Thymus (tissue), 11 donors: Measurements from ENCODE around the gene MAPRE3. TPM values are rescaled to one million over a fixed set of nuclear protein-coding genes. Genes with fewer than 3 reads are reported as not detected.
A peak's percentile ranks its signal among the peaks of the same experiment; 100 is the strongest.

ENCODE experiments used
- DNase-seq, 9 donors: peaks; one replicate each; pipeline ENCODE4 v3.0.0-alpha.2; 2013; ENCODE audit warnings: low spot score in 9 of 9, low read depth in 6 of 9, missing footprints in 1 of 9
- H3K27ac ChIP-seq, 2 donors: one replicate each; pipeline ENCODE4 v1.5.1; 2013; ENCODE audit warnings: control low read depth in 1 of 2, low read depth in 1 of 2, low read length in 1 of 2, mild to moderate bottlenecking in 1 of 2, moderate library complexity in 1 of 2
- H3K27me3 ChIP-seq, 2 donors: one replicate each; pipeline ENCODE4 v1.5.1; 2013; ENCODE audit warnings: low read length in 1 of 2; ENCODE audit not compliant: control insufficient read depth in 2 of 2, insufficient read depth in 1 of 2
- H3K36me3 ChIP-seq, 2 donors: one replicate each; pipeline ENCODE4 v1.5.1; 2013; ENCODE audit warnings: low read length in 1 of 2, mild to moderate bottlenecking in 1 of 2, moderate library complexity in 1 of 2; ENCODE audit not compliant: control insufficient read depth in 2 of 2, insufficient read depth in 2 of 2
- H3K4me1 ChIP-seq, 2 donors: one replicate each; pipeline ENCODE4 v1.5.1; 2013; ENCODE audit warnings: low read length in 2 of 2; ENCODE audit not compliant: control insufficient read depth in 2 of 2, insufficient read depth in 2 of 2
- H3K4me3 ChIP-seq, 2 donors: one replicate each; pipeline ENCODE4 v1.5.1; 2013; ENCODE audit warnings: low read length in 2 of 2, control low read depth in 1 of 2, mild to moderate bottlenecking in 1 of 2
- H3K9me3 ChIP-seq, 2 donors: one replicate each; pipeline ENCODE4 v1.5.1; 2013; ENCODE audit warnings: low read length in 1 of 2, mild to moderate bottlenecking in 1 of 2; ENCODE audit not compliant: control insufficient read depth in 2 of 2, insufficient read depth in 1 of 2
- WGBS: extraction: QIAGEN DNeasy Blood & Tissue Kit; methylation state at CpG from one replicate; pipeline ENCODE4 v1.1.7; 2013; 5-methylcytosine and 5-hydroxymethylcytosine counted together
- polyA plus RNA-seq: library from polyadenylated mRNA; stranded (reverse); fragments of 200-250 nt; gene quantifications from one replicate; pipeline ENCODE4 v1.2.3, GENCODE V29; 2013
- total RNA-seq: library from RNA; stranded (reverse); fragments of 120-200 nt; gene quantifications from one replicate; pipeline ENCODE4 v1.2.4, GENCODE V29; 2013
- donor health status: healthy.

The MAPRE3 gene
- total and polyA plus RNA-seq, 2 donors, result 0.99 to 17.0 TPM

DNA sequence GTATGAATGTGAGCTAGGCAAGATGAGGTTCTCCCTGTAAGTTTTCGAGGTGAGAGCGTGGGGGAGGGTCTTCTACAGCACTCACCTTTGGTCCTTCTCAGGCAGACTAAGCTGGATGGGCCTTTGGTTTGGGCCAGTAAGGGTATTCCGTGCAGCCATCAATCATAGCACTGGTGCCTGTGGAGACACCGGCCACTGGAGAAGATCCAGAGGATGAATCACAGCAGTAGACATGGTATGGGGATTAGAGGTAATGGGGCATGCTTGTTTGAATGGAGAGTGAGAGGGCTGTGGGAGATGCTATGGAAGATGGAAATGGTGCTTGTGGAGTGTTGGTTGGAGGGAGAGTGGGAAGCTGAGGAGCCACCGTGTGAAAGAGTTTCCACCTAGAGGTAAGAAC is 16.1 kb downstream of the MAPRE3 start:
- no peak for DNase-seq
- H3K4me3 ChIP-seq, result no peak overlapping the region
- peaks cover 0 to 21% of the 10 kb centered on the region in 2 donors for H3K27me3 ChIP-seq
- no peaks in the 10 kb centered on the region for H3K36me3 ChIP-seq
- no peak overlapping the region for H3K27ac ChIP-seq
- H3K9me3 ChIP-seq, result no peaks in the 10 kb centered on the region
- no peaks in the 10 kb centered on the region for H3K4me1 ChIP-seq
- 96% methylated on average over 5 of the region's 5 CpGs for WGBS

DNA sequence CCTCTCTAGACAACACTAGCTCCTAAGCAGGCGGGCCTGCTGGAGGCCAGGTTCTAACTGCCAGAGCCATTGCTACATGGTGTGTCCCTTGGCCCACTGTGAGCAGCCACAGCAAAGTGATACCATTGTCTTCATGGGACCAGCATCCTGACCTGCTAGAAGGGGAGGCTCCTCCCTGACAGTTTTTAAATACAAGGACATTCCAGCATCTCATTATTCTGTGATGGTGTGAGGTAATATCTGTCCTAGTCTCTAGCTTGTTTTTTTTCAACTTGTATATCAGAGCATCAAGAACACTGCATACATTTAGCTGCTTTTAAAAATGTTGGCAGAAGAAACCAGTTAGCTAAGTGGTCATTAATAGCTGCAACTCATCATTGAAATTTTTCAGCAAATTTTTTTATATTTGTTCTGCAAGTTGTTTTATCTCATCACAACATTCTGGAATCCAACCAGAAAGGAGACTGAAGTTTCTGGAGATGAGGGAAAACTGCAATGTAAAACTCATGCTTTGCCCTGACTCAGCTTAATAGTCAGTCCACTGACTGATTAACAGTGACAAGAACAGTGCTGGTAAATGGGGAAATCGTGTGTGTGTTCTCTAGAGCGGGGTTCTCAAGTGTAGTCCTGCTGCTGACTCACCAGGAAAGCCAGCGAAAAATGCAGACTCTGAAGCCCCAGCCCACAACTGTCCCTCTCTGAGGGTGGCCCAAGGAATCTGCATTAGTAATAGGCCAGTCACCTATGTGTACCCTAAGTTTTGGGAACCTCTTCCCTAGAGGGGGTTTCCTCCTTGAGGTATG is 17.8 kb downstream of the MAPRE3 start:
- DNase-seq, result no peak
- H3K36me3 ChIP-seq, result no peaks in the 10 kb centered on the region
- H3K27ac ChIP-seq, result no peak overlapping the region
- no peak overlapping the region for H3K4me3 ChIP-seq
- H3K4me1 ChIP-seq, result no peaks in the 10 kb centered on the region
- 88% methylated on average over 4 of the region's 4 CpGs for WGBS
- H3K27me3 ChIP-seq, result peaks cover 0 to 22% of the 10 kb centered on the region in 2 donors
- H3K9me3 ChIP-seq, result no peaks in the 10 kb centered on the region

DNA sequence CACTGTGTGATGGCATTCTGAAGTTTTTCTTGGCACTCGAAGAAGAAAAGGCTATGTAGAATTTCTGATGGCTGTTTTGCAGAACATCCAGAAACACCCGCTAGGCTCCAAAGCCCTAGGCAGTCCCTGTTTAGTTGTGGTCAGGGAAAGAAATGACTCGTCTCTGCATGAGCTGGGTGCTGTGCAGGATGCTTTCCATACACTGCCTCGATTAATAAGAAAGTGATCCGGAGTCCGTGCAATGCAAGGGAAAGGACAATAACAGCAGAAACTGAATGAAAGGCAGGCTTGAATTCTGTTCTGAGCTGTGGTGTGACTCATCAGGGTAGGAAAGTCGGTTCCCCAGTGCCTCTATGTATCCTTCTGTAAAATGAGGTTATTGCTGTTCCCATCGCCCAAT is 18.7 kb downstream of the MAPRE3 start:
- Histone ChIP-seq H3K36me3 (no peaks in the 10 kb centered on the region), H3K9me3 (no peaks in the 10 kb centered on the region), H3K27me3 (peaks cover 0 to 22% of the 10 kb centered on the region in 2 donors), H3K27ac (no peak overlapping the region), H3K4me1 (no peaks in the 10 kb centered on the region), H3K4me3 (no peak overlapping the region)
- DNase-seq, result no peak
- 95% methylated on average over 8 of the region's 8 CpGs for WGBS

DNA sequence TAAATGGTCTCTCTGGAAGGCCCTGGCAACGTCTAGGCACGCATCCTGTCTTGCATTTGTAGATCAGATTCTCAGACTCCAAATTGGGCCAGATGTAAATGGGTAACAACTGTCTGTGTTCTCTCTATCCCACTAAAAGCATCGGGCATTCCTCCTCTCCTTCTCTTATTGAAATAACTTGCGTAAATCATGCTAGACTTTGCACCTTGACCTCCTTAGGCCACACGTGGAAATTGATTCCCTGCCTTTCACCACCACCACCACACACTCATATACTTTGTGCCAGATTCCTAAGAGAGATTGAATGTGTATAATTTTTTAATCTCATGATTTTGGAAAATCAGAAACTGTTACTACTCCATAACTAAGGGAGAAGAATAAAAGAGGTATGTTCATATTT is 21.3 kb downstream of the MAPRE3 start:
- Histone ChIP-seq H3K27me3 (peaks cover 0 to 15% of the 10 kb centered on the region in 2 donors), H3K4me1 (no peaks in the 10 kb centered on the region), H3K36me3 (no peaks in the 10 kb centered on the region), H3K9me3 (no peaks in the 10 kb centered on the region), H3K27ac (no peak overlapping the region), H3K4me3 (no peak overlapping the region)
- WGBS, result 90% methylated on average over 5 of the region's 5 CpGs
- no peak for DNase-seq

DNA sequence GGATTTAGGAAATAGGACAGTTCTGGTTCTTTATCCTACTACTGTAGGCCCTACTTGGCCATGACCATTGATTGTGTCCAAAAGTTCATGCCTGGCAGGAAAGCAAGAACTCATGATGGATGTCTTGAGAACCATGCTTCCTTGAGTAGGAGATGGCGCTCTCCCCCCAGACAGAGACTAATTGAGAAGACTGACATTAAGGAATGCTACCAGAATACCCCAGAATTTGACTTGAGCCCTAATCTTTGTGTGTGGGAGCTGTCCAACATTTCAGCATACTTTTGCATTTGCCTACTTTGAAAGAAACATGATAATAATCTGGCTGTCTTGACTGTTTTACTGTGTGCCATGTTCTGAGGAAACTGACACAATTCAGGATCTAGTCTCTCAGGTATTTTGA is 23.3 kb downstream of the MAPRE3 start:
- Histone ChIP-seq H3K4me1 (no peaks in the 10 kb centered on the region), H3K9me3 (no peaks in the 10 kb centered on the region), H3K4me3 (no peak overlapping the region), H3K27ac (no peak overlapping the region), H3K27me3 (peaks cover 0 to 16% of the 10 kb centered on the region in 2 donors), H3K36me3 (no peaks in the 10 kb centered on the region)
- 91% methylated on average over 1 of the region's 1 CpG for WGBS
- DNase-seq, result peak in 3 of 9 donors; percentile 22 to 43 (median 28)

DNA sequence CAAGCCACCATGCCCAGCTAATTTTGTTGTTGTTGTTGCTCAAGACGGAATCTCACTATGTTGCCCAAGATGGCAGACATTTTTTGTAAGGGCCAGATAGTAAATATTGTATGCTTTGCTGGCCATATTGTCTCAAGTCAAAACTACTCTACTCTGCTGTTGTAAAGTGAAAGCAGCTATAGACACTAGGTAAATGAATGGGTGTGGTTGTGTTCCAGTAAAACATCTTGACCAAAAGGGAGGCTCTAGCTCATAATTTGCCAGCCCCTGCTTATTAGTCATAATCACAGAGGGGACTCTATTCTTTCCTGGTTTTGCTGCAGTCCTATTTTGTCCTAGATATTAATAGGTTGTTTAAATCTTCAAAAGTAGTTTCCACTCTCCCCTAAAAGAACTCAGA is 24.5 kb downstream of the MAPRE3 start:
- Histone ChIP-seq H3K36me3 (no peaks in the 10 kb centered on the region), H3K4me1 (no peaks in the 10 kb centered on the region), H3K9me3 (no peaks in the 10 kb centered on the region), H3K4me3 (no peak overlapping the region), H3K27me3 (peaks cover 0 to 14% of the 10 kb centered on the region in 2 donors), H3K27ac (no peak overlapping the region)
- WGBS, result 100% methylated on average over 1 of the region's 1 CpG
- DNase-seq, result no peak

DNA sequence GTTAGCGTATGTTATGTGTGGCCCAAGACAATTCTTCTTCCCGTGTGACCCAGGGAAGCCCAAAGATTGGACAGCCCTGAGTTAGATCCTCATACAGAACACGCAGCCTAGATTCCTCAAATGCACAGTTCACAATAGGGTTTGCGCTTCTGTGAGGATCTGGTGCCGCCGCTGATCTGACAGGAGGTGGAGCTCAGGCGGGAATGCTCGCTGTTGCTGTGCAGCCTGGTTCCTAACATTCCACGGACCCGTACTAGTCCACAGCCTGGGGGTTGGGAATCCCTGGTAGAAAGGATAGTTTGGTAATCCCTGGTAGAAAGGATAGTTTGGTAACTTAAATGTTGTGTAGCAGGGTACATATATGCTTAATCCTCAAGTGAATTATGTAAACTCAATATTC is 27.0 kb downstream of the MAPRE3 start:
- H3K27ac ChIP-seq, result no peak overlapping the region
- no peak for DNase-seq
- WGBS, result 91% methylated on average over 10 of the region's 10 CpGs
- H3K9me3 ChIP-seq, result no peaks in the 10 kb centered on the region
- H3K27me3 ChIP-seq, result peaks cover 0 to 5% of the 10 kb centered on the region in 2 donors
- no peaks in the 10 kb centered on the region for H3K36me3 ChIP-seq
- no peak overlapping the region for H3K4me3 ChIP-seq
- H3K4me1 ChIP-seq, result no peaks in the 10 kb centered on the region

DNA sequence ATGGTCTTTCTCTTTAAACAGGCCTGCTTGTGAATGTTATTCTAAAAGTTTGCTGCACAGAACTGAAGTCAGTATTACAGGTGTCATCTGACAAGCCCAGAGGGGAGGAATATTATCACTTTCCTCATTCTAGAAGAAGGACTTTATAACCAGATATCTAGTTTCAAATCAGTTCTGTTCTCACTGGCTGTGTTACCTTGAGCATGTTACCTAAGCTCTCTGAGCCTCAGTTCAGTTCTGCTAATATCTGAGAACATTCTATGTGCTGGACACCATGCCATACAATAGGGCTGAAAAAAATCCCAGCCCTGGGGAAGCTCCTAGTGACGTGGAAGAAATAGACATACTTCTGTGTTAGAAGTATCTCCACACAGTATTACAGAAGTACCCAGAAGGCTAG is 27.9 kb downstream of the MAPRE3 start:
- 90% methylated on average over 1 of the region's 1 CpG for WGBS

DNA sequence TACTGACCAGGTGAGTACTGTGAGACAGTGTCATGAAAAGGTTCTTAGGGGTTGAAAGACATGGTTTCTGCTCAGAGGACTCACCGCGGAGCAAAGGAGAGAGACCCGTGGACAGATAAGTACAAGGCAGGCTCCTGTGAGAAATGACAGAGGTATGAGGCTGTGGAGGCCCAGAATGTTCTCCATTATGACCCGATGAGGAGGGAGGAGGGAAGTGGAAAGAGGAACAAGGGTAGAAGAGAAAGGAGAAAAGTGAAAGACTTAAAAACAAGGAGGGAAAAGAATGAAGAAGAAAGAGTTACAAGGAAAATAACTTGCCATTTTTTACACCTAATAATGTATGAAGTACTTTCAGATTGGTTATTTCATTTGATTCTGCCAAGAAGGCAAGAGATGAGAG is 29.8 kb downstream of the MAPRE3 start:
- Histone ChIP-seq H3K9me3 (no peaks in the 10 kb centered on the region), H3K27me3 (peaks cover 0 to 13% of the 10 kb centered on the region in 2 donors), H3K4me1 (no peaks in the 10 kb centered on the region), H3K36me3 (no peaks in the 10 kb centered on the region), H3K27ac (no peak overlapping the region), H3K4me3 (no peak overlapping the region)
- 67% methylated on average over 4 of the region's 4 CpGs for WGBS
- DNase-seq, result no peak

More for the DNA sequence above, 27.9 kb downstream of the MAPRE3 start:
- no peak overlapping the region for H3K4me3 ChIP-seq
- peaks cover 0 to 9% of the 10 kb centered on the region in 2 donors for H3K27me3 ChIP-seq
- no peaks in the 10 kb centered on the region for H3K36me3 ChIP-seq
- DNase-seq, result no peak
- H3K4me1 ChIP-seq, result no peaks in the 10 kb centered on the region
- H3K9me3 ChIP-seq, result no peaks in the 10 kb centered on the region
- H3K27ac ChIP-seq, result no peak overlapping the region
